HEK293T (cell line): ENCODE data around the gene EIF4G3.

Source experiments
- FOXA1 ChIP-seq: fragments of 450-650 bp; IDR thresholded peaks from 2 replicates; pipeline ENCODE4 v1.6.1; 2016; ENCODE audit warnings: mild to moderate bottlenecking
- FOXM1 ChIP-seq: fragments of 450-650 bp; IDR thresholded peaks from 2 replicates; pipeline ENCODE4 v1.6.1; 2017; ENCODE audit warnings: mild to moderate bottlenecking, borderline replicate concordance
- HDGF ChIP-seq: fragments of 450-650 bp; IDR thresholded peaks from 2 replicates; pipeline ENCODE4 v1.6.1; 2017; ENCODE audit warnings: antibody characterized with exemption, borderline replicate concordance
- NFRKB ChIP-seq: fragments of 450-650 bp; IDR thresholded peaks from 2 replicates; pipeline ENCODE4 v1.6.1; 2016; ENCODE audit warnings: mild to moderate bottlenecking, moderate library complexity
- PKNOX1 ChIP-seq: fragments of 450-650 bp; IDR thresholded peaks from 2 replicates; pipeline ENCODE4 v1.6.1; 2016
- SP1 ChIP-seq: fragments of 450-650 bp; IDR thresholded peaks from 2 replicates; pipeline ENCODE4 v1.6.1; 2017
- TARDBP ChIP-seq: fragments of 450-650 bp; IDR thresholded peaks from 2 replicates; pipeline ENCODE4 v1.6.1; 2016
- ZNF384 ChIP-seq: fragments of 450-650 bp; IDR thresholded peaks from 2 replicates; pipeline ENCODE4 v1.6.1; 2016

- TF ChIP-seq FOXA1, result no peak
- no peak for TF ChIP-seq TARDBP
- TF ChIP-seq HDGF, result no peak
- TF ChIP-seq PKNOX1, result no peak
- TF ChIP-seq ZNF384, result no peak
- TF ChIP-seq NFRKB, result no peak
- no peak for TF ChIP-seq SP1
- TF ChIP-seq FOXM1, result no peak
Observed at GRCh38 chr1:21149430-21149854, 27.3 kb downstream of the EIF4G3 start.
